Measurements from ENCODE around the gene DARS1.

DNA sequence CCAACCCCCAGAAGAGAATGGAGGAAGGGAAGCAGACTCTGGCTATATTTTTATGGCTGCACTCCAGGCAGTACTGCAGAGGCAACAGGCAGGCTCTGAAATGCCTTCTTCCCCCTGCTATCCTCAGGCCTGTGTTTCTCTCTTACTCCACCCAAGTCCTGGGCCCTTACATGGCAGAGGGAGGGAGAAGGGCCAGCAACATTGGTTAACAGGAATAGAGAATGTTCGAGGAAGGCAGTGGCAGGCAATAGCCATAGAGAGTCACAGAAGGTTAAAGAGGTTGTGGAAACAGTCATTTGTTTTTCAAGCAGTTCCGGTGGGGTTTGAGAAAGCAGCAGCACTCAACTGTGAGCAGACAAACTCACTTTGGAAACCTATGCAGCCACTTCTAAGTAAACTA, 15.1 kb upstream of the DARS1 start:
- TF ChIP-seq, protein P1, sequence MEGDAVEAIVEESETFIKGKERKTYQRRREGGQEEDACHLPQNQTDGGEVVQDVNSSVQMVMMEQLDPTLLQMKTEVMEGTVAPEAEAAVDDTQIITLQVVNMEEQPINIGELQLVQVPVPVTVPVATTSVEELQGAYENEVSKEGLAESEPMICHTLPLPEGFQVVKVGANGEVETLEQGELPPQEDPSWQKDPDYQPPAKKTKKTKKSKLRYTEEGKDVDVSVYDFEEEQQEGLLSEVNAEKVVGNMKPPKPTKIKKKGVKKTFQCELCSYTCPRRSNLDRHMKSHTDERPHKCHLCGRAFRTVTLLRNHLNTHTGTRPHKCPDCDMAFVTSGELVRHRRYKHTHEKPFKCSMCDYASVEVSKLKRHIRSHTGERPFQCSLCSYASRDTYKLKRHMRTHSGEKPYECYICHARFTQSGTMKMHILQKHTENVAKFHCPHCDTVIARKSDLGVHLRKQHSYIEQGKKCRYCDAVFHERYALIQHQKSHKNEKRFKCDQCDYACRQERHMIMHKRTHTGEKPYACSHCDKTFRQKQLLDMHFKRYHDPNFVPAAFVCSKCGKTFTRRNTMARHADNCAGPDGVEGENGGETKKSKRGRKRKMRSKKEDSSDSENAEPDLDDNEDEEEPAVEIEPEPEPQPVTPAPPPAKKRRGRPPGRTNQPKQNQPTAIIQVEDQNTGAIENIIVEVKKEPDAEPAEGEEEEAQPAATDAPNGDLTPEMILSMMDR (IDR thresholded peaks at IDR 0.05 in 8 of 11, conservative IDR thresholded peaks at IDR 0.05 in 3 of 11), result no peak
- peak in 1 of 3 donors; percentile 58 for TF ChIP-seq POLR2AphosphoS5 (IDR thresholded peaks at IDR 0.05)
